ENCODE measurements around the gene TBC1D13. TPM values are rescaled to one million over a fixed set of nuclear protein-coding genes. Genes with fewer than 3 reads are reported as not detected.

The TBC1D13 gene
- total and polyA plus RNA-seq, 2 of the 13 experiments (the other 11 are each of a cell fraction or from before 2014, with no cell fraction given) = 17.9 to 19.7 TPM

DNA sequence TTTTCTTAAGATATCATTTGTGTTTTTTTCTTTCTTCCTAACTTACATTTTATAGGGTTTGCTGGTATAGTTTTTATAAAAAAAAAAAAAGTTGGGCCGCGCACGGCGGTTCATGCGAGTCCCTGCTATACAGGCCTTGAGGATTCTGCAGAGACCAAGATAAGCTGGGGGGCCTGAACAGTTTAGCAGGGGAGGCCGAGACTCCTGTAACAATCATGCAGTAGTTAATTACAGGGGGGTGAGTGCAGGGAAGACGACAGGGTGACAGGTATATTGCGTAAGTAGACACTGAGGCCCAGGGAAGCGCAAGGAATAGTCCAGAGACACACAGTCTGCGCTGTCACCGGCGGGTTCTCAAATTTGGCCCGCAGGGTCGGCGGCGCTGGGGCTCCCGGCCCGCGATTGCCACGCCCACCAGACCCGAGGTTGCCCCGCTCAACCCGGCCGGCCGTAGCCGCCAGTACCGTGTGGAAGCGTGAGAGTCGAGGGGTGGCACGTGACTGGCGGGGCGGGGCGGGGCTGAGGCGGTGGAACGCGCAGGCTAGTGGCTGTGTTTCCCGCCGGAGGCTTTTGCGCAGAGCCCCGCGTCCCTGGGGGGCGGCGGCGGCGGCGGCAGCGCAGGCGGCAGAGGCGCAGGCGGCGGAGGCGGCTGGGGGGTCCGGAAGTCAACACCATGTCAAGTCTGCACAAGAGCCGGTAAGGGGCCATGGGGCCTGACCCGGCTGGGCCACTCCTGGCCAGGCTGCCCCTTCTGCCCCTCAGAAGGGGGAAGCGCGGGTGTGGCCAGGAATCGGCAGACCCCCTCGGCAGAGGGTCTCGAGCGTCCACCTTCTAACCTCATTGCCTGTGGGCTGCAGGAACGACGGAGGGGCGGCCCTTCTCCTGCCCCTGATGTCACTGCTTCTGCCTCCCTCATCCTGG, at the start of gene TBC1D13 (continued):
- TF ChIP-seq, protein P1, sequence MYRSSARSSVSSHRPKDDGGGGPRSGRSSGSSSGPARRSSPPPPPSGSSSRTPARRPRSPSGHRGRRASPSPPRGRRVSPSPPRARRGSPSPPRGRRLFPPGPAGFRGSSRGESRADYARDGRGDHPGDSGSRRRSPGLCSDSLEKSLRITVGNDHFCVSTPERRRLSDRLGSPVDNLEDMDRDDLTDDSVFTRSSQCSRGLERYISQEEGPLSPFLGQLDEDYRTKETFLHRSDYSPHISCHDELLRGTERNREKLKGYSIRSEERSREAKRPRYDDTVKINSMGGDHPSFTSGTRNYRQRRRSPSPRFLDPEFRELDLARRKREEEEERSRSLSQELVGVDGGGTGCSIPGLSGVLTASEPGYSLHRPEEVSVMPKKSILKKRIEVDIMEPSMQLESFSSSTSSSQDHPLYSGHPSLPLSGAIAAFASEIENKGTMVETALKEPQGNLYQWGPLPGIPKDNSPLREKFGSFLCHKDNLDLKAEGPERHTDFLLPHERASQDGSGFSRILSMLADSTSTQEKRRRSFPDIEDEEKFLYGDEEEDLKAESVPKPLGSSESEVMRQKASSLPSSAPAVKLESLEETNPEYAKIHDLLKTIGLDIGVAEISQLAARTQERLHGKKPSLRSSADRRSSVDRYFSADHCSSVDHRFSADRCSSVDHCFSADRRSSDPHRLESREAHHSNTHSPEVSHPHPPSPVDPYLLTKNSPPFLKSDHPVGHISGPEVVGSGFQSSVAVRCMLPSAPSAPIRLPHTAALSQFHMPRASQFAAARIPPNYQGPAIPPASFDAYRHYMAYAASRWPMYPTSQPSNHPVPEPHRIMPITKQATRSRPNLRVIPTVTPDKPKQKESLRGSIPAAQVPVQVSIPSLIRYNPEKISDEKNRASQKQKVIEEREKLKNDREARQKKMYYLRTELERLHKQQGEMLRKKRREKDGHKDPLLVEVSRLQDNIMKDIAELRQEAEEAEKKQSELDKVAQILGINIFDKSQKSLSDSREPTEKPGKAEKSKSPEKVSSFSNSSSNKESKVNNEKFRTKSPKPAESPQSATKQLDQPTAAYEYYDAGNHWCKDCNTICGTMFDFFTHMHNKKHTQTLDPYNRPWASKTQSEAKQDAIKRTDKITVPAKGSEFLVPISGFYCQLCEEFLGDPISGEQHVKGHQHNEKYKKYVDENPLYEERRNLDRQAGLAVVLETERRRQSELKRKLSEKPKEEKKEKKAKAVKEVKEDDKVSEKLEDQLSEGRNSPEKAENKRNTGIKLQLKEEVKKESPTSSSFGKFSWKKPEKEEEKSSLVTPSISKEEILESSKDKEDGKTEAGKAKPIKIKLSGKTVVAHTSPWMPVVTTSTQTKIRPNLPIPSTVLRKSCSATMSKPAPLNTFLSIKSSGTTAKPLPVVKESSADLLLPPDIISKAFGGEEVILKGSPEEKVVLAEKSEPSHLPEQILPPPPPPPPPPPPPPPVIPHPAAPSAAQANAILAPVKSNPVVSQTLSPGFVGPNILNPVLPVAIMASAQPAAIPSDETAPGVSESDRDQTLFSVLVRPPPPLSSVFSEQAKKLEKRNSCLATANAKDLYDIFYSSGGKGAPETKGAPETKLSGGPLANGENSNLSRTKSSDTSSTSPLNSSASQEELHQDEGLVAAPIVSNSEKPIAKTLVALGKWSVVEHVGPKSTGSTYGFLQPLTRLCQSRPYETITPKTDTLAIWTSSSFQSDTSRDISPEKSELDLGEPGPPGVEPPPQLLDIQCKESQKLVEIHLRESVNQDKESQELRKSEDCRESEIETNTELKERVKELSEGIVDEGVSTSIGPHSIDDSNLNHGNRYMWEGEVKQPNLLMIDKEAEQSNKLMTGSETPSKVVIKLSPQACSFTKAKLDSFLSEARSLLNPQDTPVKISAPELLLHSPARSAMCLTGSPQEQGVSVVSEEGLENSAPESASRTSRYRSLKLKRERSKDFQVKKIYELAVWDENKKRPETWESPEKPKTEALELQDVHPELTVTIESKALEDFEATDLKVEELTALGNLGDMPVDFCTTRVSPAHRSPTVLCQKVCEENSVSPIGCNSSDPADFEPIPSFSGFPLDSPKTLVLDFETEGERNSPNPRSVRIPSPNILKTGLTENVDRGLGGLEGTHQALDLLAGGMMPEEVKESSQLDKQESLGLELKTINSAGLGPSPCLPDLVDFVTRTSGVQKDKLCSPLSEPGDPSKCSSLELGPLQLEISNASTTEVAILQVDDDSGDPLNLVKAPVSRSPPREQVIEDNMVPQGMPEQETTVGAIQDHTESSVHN (CRISPR knock-in tag; IDR thresholded peaks at IDR 0.05) = peak; percentile 73; the same call in 1 of the 2 replicates
- TF ChIP-seq ZNF563 (CRISPR knock-in tag; IDR thresholded peaks at IDR 0.05) = peak; percentile 86; the same call in 1 of the 2 replicates
- TF ChIP-seq MED1 (CRISPR knock-in tag; IDR thresholded peaks at IDR 0.05) = peak; percentile 86
- TF ChIP-seq RCOR2 (CRISPR knock-in tag; IDR thresholded peaks at IDR 0.05) = 0 out of 2 replicates have a peak, but pooled peaks have one; percentile 38
- peak; percentile 85 for TF ChIP-seq SMYD3 (CRISPR knock-in tag; IDR thresholded peaks at IDR 0.05)
- peak; percentile 80 for TF ChIP-seq RBFOX2 (IDR thresholded peaks at IDR 0.05; ENCODE audit: low read depth, low read length)
- TF ChIP-seq ZNF12 (CRISPR knock-in tag; IDR thresholded peaks at IDR 0.05) = peak; percentile 60; the same call in 1 of the 2 replicates
- TF ChIP-seq ZNF343 (CRISPR knock-in tag; IDR thresholded peaks at IDR 0.05) = peak; percentile 97
- TF ChIP-seq TCF7L2 (IDR thresholded peaks at IDR 0.05; ENCODE audit: low read depth, low read length) = no peak
- TF ChIP-seq MIER2 (CRISPR knock-in tag; IDR thresholded peaks at IDR 0.05) = 0 out of 2 replicates have a peak, but pooled peaks have one; percentile 35
- TF ChIP-seq HOXA9 (CRISPR knock-in tag; IDR thresholded peaks at IDR 0.05; ENCODE audit: borderline replicate concordance) = peak; percentile 94
- TF ChIP-seq ZBTB14 (CRISPR knock-in tag; IDR thresholded peaks at IDR 0.05) = no peak
- peak; percentile 82; the same call in 1 of the 2 replicates for TF ChIP-seq MIER3 (CRISPR knock-in tag; IDR thresholded peaks at IDR 0.05; ENCODE audit: borderline replicate concordance)
- peak; percentile 92 for TF ChIP-seq ARHGAP35 (CRISPR knock-in tag; IDR thresholded peaks at IDR 0.05; ENCODE audit: borderline replicate concordance)
- TF ChIP-seq SP5 (CRISPR knock-in tag; IDR thresholded peaks at IDR 0.05; ENCODE audit: borderline replicate concordance, low read depth) = peak; percentile 90
- peak; percentile 92 for TF ChIP-seq KDM2A (CRISPR knock-in tag; IDR thresholded peaks at IDR 0.05; ENCODE audit: borderline replicate concordance, low read depth)
